HG03039 (cell line): Measurements from ENCODE around the gene PCSK6.
A peak's percentile ranks its signal among the peaks of the same experiment; 100 is the strongest.
"Not testable (repeated sequence)": the region's sequence is repeated elsewhere in the genome, so short reads cannot be mapped to it uniquely, and the experiment has no call there.

Source experiments
- ATAC-seq: cut with Tn5 transposase; IDR thresholded peaks from one replicate; pipeline ENCODE4 v1.9.1; 2021; ENCODE audit warnings: mild to moderate bottlenecking, moderate library complexity; ENCODE audit not compliant: unreplicated experiment

PCSK6 gene

GRCh38 chr15:101293122-101293521 lies 196.4 kb downstream of the PCSK6 start:
- ATAC-seq: no peak

- ATAC-seq: no peak
These were observed 200.5 kb downstream of the PCSK6 start for GRCh38 chr15:101288905-101289513.

GRCh38 chr15:101287342-101287741 lies 202.2 kb downstream of the PCSK6 start:
- ATAC-seq: not testable (repeated sequence)

- no peak for ATAC-seq
These were observed 202.9 kb downstream of the PCSK6 start for GRCh38 chr15:101286471-101287114.

GRCh38 chr15:101283931-101284330 lies 205.6 kb downstream of the PCSK6 start:
- no peak for ATAC-seq

- no peak for ATAC-seq
These were observed 209.5 kb downstream of the PCSK6 start for GRCh38 chr15:101280007-101280406.

GRCh38 chr15:101277943-101278564 lies 211.5 kb downstream of the PCSK6 start:
- ATAC-seq: no peak

GRCh38 chr15:101277038-101277822 lies 212.3 kb downstream of the PCSK6 start, which contains the start of gene SELENOS:
TSS of gene SELENOS (minus strand) at chr15:101277485. CDS start at chr15:101277417, 68 bp downstream.
- ATAC-seq: peak; percentile 84

- ATAC-seq: no peak
These were observed 212.9 kb downstream of the PCSK6 start for GRCh38 chr15:101276501-101277037.

GRCh38 chr15:101275018-101275417 lies 214.5 kb downstream of the PCSK6 start:
- ATAC-seq: no peak

GRCh38 chr15:101273534-101273933 lies 216.0 kb downstream of the PCSK6 start:
- ATAC-seq: no peak

- ATAC-seq: no peak
These were observed 216.9 kb downstream of the PCSK6 start for GRCh38 chr15:101272584-101272983.

GRCh38 chr15:101269479-101270223 lies 219.9 kb downstream of the PCSK6 start:
- ATAC-seq: no peak

- ATAC-seq: no peak
These were observed 222.0 kb downstream of the PCSK6 start for GRCh38 chr15:101267320-101268104.

- ATAC-seq: no peak
These were observed 222.7 kb downstream of the PCSK6 start for GRCh38 chr15:101266787-101267186.

GRCh38 chr15:101266034-101266433 lies 223.5 kb downstream of the PCSK6 start:
- no peak for ATAC-seq

GRCh38 chr15:101264911-101265641 lies 224.4 kb downstream of the PCSK6 start:
- no peak for ATAC-seq

GRCh38 chr15:101264011-101264410 lies 225.5 kb downstream of the PCSK6 start:
- no peak for ATAC-seq

GRCh38 chr15:101262551-101262950 lies 227.0 kb downstream of the PCSK6 start:
- no peak for ATAC-seq
